K562 (cell line): ENCODE data around the gene PRMT5. TPM values are rescaled to one million over a fixed set of nuclear protein-coding genes. Genes with fewer than 3 reads are reported as not detected.

Experiments used
- ATAC-seq: fragments of 200-7000 bp; cut with Tn5 transposase; 3 replicates; pipeline ENCODE4 v1.9.1; 2020; ENCODE audit warnings: moderate library complexity
- BruUV-seq: library from RNA; stranded (reverse); fragments of 400-500 nt; replicated peaks from 2 replicates; lab custom pipeline; 2021; lab: Mats Ljungman, UMichigan
- CTCF ChIA-PET: fragments of 300-600 bp; formaldehyde crosslinking; extraction: SDS; loops from one replicate; lab custom pipeline; 2021; ENCODE audit warnings: low intra/inter-chr PET ratio; lab: Yijun Ruan, JAX
- POLR2A ChIA-PET: fragments of 300-600, 350-650 bp; sonication (Branson Sonifier 250); formaldehyde crosslinking; extraction: SDS; loops from one replicate; lab custom pipeline; 2021; ENCODE audit warnings: antibody characterized with exemption, inconsistent platforms; lab: Yijun Ruan, JAX
- DNase-seq, 4 experiments: peaks; one replicate each; pipeline versions ENCODE4 v3.0.0 to v3.0.0-alpha.2; 2011 to 2018; ENCODE audit warnings: low spot score in 3 of 4, mixed read lengths in 3 of 4; ENCODE audit errors: extremely low read depth in 1 of 4
- FAIRE-seq: peaks from 2 replicates; lab custom pipeline; 2011; peaks lifted over from hg19 to GRCh38; lab: Jason Lieb, UNC
- H2AFZ ChIP-seq: 2 replicates; pipeline ENCODE4 v1.6.0; 2011; ENCODE audit warnings: low read depth, low read length, control low read depth, inconsistent platforms
- H3K27ac ChIP-seq: fragments of 200-600 bp; 3 replicates; pipeline ENCODE4 v1.8.0; 2011; ENCODE audit warnings: low read depth, mild to moderate bottlenecking, control low read depth, inconsistent platforms, low read length, moderate library complexity, mixed read lengths; ENCODE audit errors: extremely low read depth
- H3K27me3 ChIP-seq, 2 experiments: fragments of 300-600 bp in 1 of 2; 2 replicates in 1 of 2; 3 replicates in 1 of 2; pipeline versions ENCODE4 v1.6.0 to v1.8.0; 2011; ENCODE audit warnings: inconsistent platforms in 2 of 2, low read length in 2 of 2, mild to moderate bottlenecking in 1 of 2, mixed read lengths in 1 of 2, moderate library complexity in 1 of 2; ENCODE audit not compliant: control insufficient read depth in 2 of 2, insufficient read depth in 2 of 2
- H3K36me3 ChIP-seq: fragments of 300-600 bp; 3 replicates; pipeline ENCODE4 v1.8.0; 2011; ENCODE audit warnings: mild to moderate bottlenecking, low read length, inconsistent platforms; ENCODE audit not compliant: control insufficient read depth, insufficient read depth
- H3K4me1 ChIP-seq, 2 experiments: fragments of 200-600 bp in 1 of 2; replicated peaks in 1 of 2; 2 replicates in 1 of 2; 3 replicates in 1 of 2; pipeline versions ENCODE4 v1.5.1 to v1.8.0; 2011; ENCODE audit warnings: inconsistent platforms in 2 of 2, low read length in 2 of 2, mild to moderate bottlenecking in 1 of 2, mixed read lengths in 1 of 2, moderate library complexity in 1 of 2; ENCODE audit not compliant: control insufficient read depth in 2 of 2, insufficient read depth in 2 of 2
- H3K4me2 ChIP-seq: 2 replicates; pipeline ENCODE4 v1.6.1; 2011; ENCODE audit warnings: low read length, control low read depth, inconsistent platforms, mixed read lengths; ENCODE audit not compliant: insufficient read depth
- H3K4me3 ChIP-seq: fragments of 200-600 bp; sonication (generic), shearing (Covaris generic); 2 replicates; pipeline ENCODE4 v1.5.1; 2016; ENCODE audit warnings: control low read depth, inconsistent platforms
- H3K79me2 ChIP-seq: fragments of 200-600 bp; 3 replicates; pipeline ENCODE4 v1.8.0; 2011; ENCODE audit warnings: low read length, inconsistent platforms; ENCODE audit not compliant: control insufficient read depth, insufficient read depth
- H3K9ac ChIP-seq, 2 experiments: 2 replicates each; pipeline versions ENCODE4 v1.6.0 to v1.6.1; 2011; ENCODE audit warnings: low read depth in 2 of 2, low read length in 2 of 2, control low read depth in 1 of 2, inconsistent platforms in 1 of 2, mild to moderate bottlenecking in 1 of 2, mixed read lengths in 1 of 2; ENCODE audit not compliant: insufficient read depth in 1 of 2
- H3K9me1 ChIP-seq: one replicate; pipeline ENCODE4 v1.6.0; 2011; ENCODE audit warnings: inconsistent platforms, mild to moderate bottlenecking, low read length, moderate library complexity; ENCODE audit not compliant: control insufficient read depth, insufficient read depth
- H3K9me3 ChIP-seq: replicated peaks from 2 replicates; pipeline ENCODE4 v1.5.1; 2011; ENCODE audit warnings: low read depth, low read length, inconsistent platforms; ENCODE audit not compliant: control insufficient read depth, insufficient read depth
- H4K20me1 ChIP-seq: replicated peaks from 2 replicates; pipeline ENCODE4 v1.6.1; 2011; ENCODE audit warnings: low read length, inconsistent platforms, mixed read lengths; ENCODE audit not compliant: control insufficient read depth, insufficient read depth
- FIP1L1 ChIP-seq: fragments of 200-400 bp; formaldehyde crosslinking; IDR thresholded peaks from 2 replicates; pipeline ENCODE4 v1.6.1; 2018; ENCODE audit warnings: mild to moderate bottlenecking, low read depth, low read length; ENCODE audit not compliant: poor library complexity, severe bottlenecking
- MTF1 ChIP-seq: fragments of 250-450 bp; sonication (Bioruptor Pico); IDR thresholded peaks from 2 replicates; pipeline ENCODE4 v1.9.0; 2021; ENCODE audit warnings: moderate library complexity, mild to moderate bottlenecking, inconsistent platforms, borderline replicate concordance
- NBN ChIP-seq: fragments of 450-650 bp; IDR thresholded peaks from 2 replicates; pipeline ENCODE4 v1.6.1; 2016; ENCODE audit warnings: low read depth, mild to moderate bottlenecking
- PRDM10 ChIP-seq: fragments of 450-650 bp; IDR thresholded peaks from 2 replicates; pipeline ENCODE4 v1.6.1; 2018; ENCODE audit not compliant: partially characterized antibody
- SAP30 ChIP-seq: fragments of 200-600 bp; sonication (generic); IDR thresholded peaks from 2 replicates; pipeline ENCODE4 v1.6.1; 2012; ENCODE audit warnings: borderline replicate concordance, low read depth, mild to moderate bottlenecking, moderate library complexity, low read length, control low read depth, inconsistent platforms; ENCODE audit not compliant: insufficient read depth, poor library complexity, severe bottlenecking
- THAP7 ChIP-seq: fragments of 250-450 bp; sonication (Bioruptor Pico); IDR thresholded peaks from 2 replicates; pipeline ENCODE4 v1.5.0; 2021
- UBTF ChIP-seq, 2 experiments: IDR thresholded peaks; 2 replicates each; pipeline ENCODE4 v1.6.1; 2012; ENCODE audit warnings: improper control_type of control experiment in 2 of 2, low read depth in 2 of 2, low read length in 2 of 2, borderline replicate concordance in 1 of 2
- ZNF512 ChIP-seq: IDR thresholded peaks from 2 replicates; pipeline ENCODE4 v1.6.1; 2016; ENCODE audit warnings: missing genetic modification characterization, missing compliant biosample characterization
- ZNF764 ChIP-seq: fragments of 250-450 bp; sonication (Bioruptor Pico); IDR thresholded peaks from 2 replicates; pipeline ENCODE4 v1.4.0; 2020; ENCODE audit warnings: low read depth, mild to moderate bottlenecking, moderate library complexity
- ZNF77 ChIP-seq: fragments of 250-450 bp; sonication (Bioruptor Pico); IDR thresholded peaks from 2 replicates; pipeline ENCODE4 v1.5.0; 2020
- WGBS: fragments of 100-300 bp; shearing (Covaris generic); methylation state at CpG from one replicate; pipeline ENCODE4 v1.1.6; 2016; ENCODE audit warnings: low coverage, mixed read lengths; ENCODE audit not compliant: insufficient coverage; ENCODE audit errors: missing lambda C conversion rate; 5-methylcytosine and 5-hydroxymethylcytosine counted together
- in situ Hi-C: fragments of 300-500 bp; cut with MboI; formaldehyde crosslinking; loops from 4 replicates; pipeline ENCODE4 v1.15.0; 2018; ENCODE audit warnings: inconsistent platforms, mixed read lengths
- intact Hi-C: fragments of 100-400 bp; cut with micrococcal nuclease; formaldehyde crosslinking; loops from 2 replicates; pipeline ENCODE4 v1.14.2; 2022
- polyA plus RNA-seq, 8 experiments: library from polyadenylated mRNA; depleted of rRNA in 4 of 8; stranded (reverse) in 5 of 8; unstranded in 3 of 8; fragments of >200 nt; fragmentation: Nextera tagmentation in 2 of 8; fragmentation: Illumina TruSeq in 1 of 8; extraction: Ambion mirVana in 2 of 8; extraction: Trizol in 1 of 8; gene quantifications; 2 replicates each; pipeline versions ENCODE4 v1.2.1 to v1.2.3, GENCODE V29; 2011 to 2014; ENCODE audit warnings: inconsistent platforms in 1 of 8, missing spikeins in 1 of 8
- total RNA-seq, 7 experiments: library from RNA; depleted of rRNA in 6 of 7; stranded (reverse); fragments of >200 nt in 6 of 7; fragmentation: Illumina TruSeq in 2 of 7; extraction: Trizol in 2 of 7; gene quantifications; 2 replicates each; pipeline versions ENCODE4 v1.2.1 to v1.2.3, GENCODE V29; 2011 to 2021; ENCODE audit warnings: low replicate concordance in 1 of 7
- TF ChIP-seq, protein P1 (sequence below): sonication (generic); IDR thresholded peaks from 2 replicates; pipeline ENCODE4 v1.6.1; 2016

Gene PRMT5
- total and polyA plus RNA-seq, 9 of the 15 experiments (the other 6 are each of a cell fraction or from before 2014, with no cell fraction given): 114 to 552 (median 222) TPM

- CTCF ChIA-PET: no interaction called here
- TF ChIP-seq PRDM10 (peak; percentile 9), NBN (no peak), ZNF77 (CRISPR knock-in tag) (no peak), UBTF (IDR thresholded peaks at IDR 0.05; ENCODE audit: borderline replicate concordance in 1 of 2, low read depth in 2 of 2, low read length in 2 of 2) (no peak), THAP7 (CRISPR knock-in tag) (no peak), SAP30 (no peak), ZNF512 (tag) (no peak), MTF1 (CRISPR knock-in tag) (no peak), FIP1L1 (no peak), ZNF764 (CRISPR knock-in tag) (no peak)
- TF ChIP-seq, protein P1, sequence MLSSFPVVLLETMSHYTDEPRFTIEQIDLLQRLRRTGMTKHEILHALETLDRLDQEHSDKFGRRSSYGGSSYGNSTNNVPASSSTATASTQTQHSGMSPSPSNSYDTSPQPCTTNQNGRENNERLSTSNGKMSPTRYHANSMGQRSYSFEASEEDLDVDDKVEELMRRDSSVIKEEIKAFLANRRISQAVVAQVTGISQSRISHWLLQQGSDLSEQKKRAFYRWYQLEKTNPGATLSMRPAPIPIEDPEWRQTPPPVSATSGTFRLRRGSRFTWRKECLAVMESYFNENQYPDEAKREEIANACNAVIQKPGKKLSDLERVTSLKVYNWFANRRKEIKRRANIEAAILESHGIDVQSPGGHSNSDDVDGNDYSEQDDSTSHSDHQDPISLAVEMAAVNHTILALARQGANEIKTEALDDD: peak; percentile 80
Observed at GRCh38 chr14:22966783-22967269, 37.6 kb upstream of the PRMT5 start.

More at GRCh38 chr14:22966783-22967269, 37.6 kb upstream of the PRMT5 start:
- intact Hi-C loops (no loop called here), in situ Hi-C loops (no loop called here)
- no peaks in the 10 kb centered on the region for H4K20me1 ChIP-seq
- H3K27me3 ChIP-seq: no peaks in the 10 kb centered on the region
- no TSS peak for BruUV-seq
- WGBS: 8% methylated on average over 4 of the region's 4 CpGs
- H3K4me3 ChIP-seq: no peak overlapping the region
- H3K79me2 ChIP-seq: no peaks in the 10 kb centered on the region
- H3K4me2 ChIP-seq: no peak overlapping the region
- H3K27ac ChIP-seq: no peak overlapping the region
- peaks cover 0 to 5% of the 10 kb centered on the region in 2 experiments; a peak in 2 of 5 replicates for H3K4me1 ChIP-seq
- POLR2A ChIA-PET: interaction anchor here (2.7 kb wide), 1 partner anchor 10 kb away, joined by 13 read pairs; the partner anchor contains the start of gene HAUS4
- FAIRE-seq: no peak
- ATAC-seq: no peak
- H2AFZ ChIP-seq: no peak overlapping the region
- H3K9me1 ChIP-seq: no peaks in the 10 kb centered on the region
- no peak overlapping the region; a peak in 1 of 4 replicates for H3K9ac ChIP-seq
- H3K36me3 ChIP-seq: no peaks in the 10 kb centered on the region
- DNase-seq: peak in 1 of 4 experiments; percentile 33
- no peaks in the 10 kb centered on the region for H3K9me3 ChIP-seq
